HEK293 (cell line): Measurements from ENCODE around the gene IGF1R.

ENCODE experiments used
- SCRT2 ChIP-seq: fragments of 450-650 bp; formaldehyde crosslinking; IDR thresholded peaks from 2 replicates; pipeline ENCODE4 v1.5.1; 2016; ENCODE audit warnings: missing biosample characterization, missing genetic modification characterization
- SP3 ChIP-seq: fragments of 450-650 bp; formaldehyde crosslinking; IDR thresholded peaks from 2 replicates; pipeline ENCODE4 v1.5.1; 2016; ENCODE audit warnings: missing biosample characterization, missing genetic modification characterization
- TCF7L2 ChIP-seq: IDR thresholded peaks from 2 replicates; pipeline ENCODE4 v1.6.1; 2011; ENCODE audit warnings: low read depth, mild to moderate bottlenecking, inconsistent platforms, low read length, moderate library complexity, borderline replicate concordance
- TRIM28 ChIP-seq: IDR thresholded peaks from 2 replicates; pipeline ENCODE4 v1.6.1; 2011; ENCODE audit warnings: low read length, control low read depth, borderline replicate concordance
- ZBTB1 ChIP-seq: fragments of 450-650 bp; formaldehyde crosslinking; IDR thresholded peaks from 2 replicates; pipeline ENCODE4 v1.5.1; 2016; ENCODE audit warnings: missing biosample characterization, missing genetic modification characterization
- ZBTB8A ChIP-seq: fragments of 450-650 bp; formaldehyde crosslinking; IDR thresholded peaks from 2 replicates; pipeline ENCODE4 v1.5.1; 2016; ENCODE audit warnings: missing biosample characterization, missing genetic modification characterization
- ZNF16 ChIP-seq: fragments of 450-650 bp; formaldehyde crosslinking; IDR thresholded peaks from 2 replicates; pipeline ENCODE4 v1.5.1; 2016; ENCODE audit warnings: low read depth, missing biosample characterization, missing genetic modification characterization
- ZNF214 ChIP-seq: fragments of 450-650 bp; formaldehyde crosslinking; IDR thresholded peaks from 2 replicates; pipeline ENCODE4 v1.5.1; 2017; ENCODE audit warnings: missing biosample characterization, mild to moderate bottlenecking, missing genetic modification characterization, borderline replicate concordance
- ZNF239 ChIP-seq: fragments of 450-650 bp; formaldehyde crosslinking; IDR thresholded peaks from 2 replicates; pipeline ENCODE4 v1.5.1; 2016; ENCODE audit warnings: missing biosample characterization, missing genetic modification characterization
- ZNF274 ChIP-seq, 2 experiments: fragments of 200-500 bp in 1 of 2; fragments of 450-650 bp in 1 of 2; sonication (Bioruptor generic) in 1 of 2; formaldehyde crosslinking in 1 of 2; IDR thresholded peaks; 2 replicates each; pipeline versions ENCODE4 v1.5.1 to v1.6.1; 2014 to 2016; ENCODE audit warnings: borderline replicate concordance in 1 of 2, inconsistent platforms in 1 of 2, low read length in 1 of 2, missing biosample characterization in 1 of 2, missing genetic modification characterization in 1 of 2
- ZNF623 ChIP-seq: fragments of 450-650 bp; formaldehyde crosslinking; IDR thresholded peaks from 2 replicates; pipeline ENCODE4 v1.5.1; 2016; ENCODE audit warnings: missing biosample characterization, missing genetic modification characterization
- ZNF664 ChIP-seq: fragments of 450-650 bp; formaldehyde crosslinking; IDR thresholded peaks from 2 replicates; pipeline ENCODE4 v1.5.1; 2016; ENCODE audit warnings: missing biosample characterization, missing genetic modification characterization
- ZNF768 ChIP-seq: fragments of 450-650 bp; formaldehyde crosslinking; IDR thresholded peaks from 2 replicates; pipeline ENCODE4 v1.5.1; 2018; ENCODE audit warnings: missing biosample characterization, mild to moderate bottlenecking, missing genetic modification characterization
- ZNF785 ChIP-seq: fragments of 450-650 bp; formaldehyde crosslinking; IDR thresholded peaks from 2 replicates; pipeline ENCODE4 v1.5.1; 2016; ENCODE audit warnings: missing biosample characterization, missing genetic modification characterization
- ZNF830 ChIP-seq: fragments of 450-650 bp; IDR thresholded peaks from 2 replicates; pipeline ENCODE4 v1.5.0; 2018; ENCODE audit warnings: missing biosample characterization, missing genetic modification characterization, low read depth, mild to moderate bottlenecking, moderate library complexity
- ZNF843 ChIP-seq: fragments of 450-650 bp; formaldehyde crosslinking; IDR thresholded peaks from 2 replicates; pipeline ENCODE4 v1.5.1; 2016; ENCODE audit warnings: missing biosample characterization, missing genetic modification characterization
- ZSCAN23 ChIP-seq: fragments of 450-650 bp; formaldehyde crosslinking; IDR thresholded peaks from 2 replicates; pipeline ENCODE4 v1.5.1; 2016; ENCODE audit warnings: missing biosample characterization, missing genetic modification characterization
- TF ChIP-seq, protein P1 (sequence below): fragments of 450-650 bp; formaldehyde crosslinking; IDR thresholded peaks from 2 replicates; pipeline ENCODE4 v1.5.1; 2016; ENCODE audit warnings: missing biosample characterization, missing genetic modification characterization
- TF ChIP-seq, protein P2 (sequence below): fragments of 450-650 bp; formaldehyde crosslinking; IDR thresholded peaks from 2 replicates; pipeline ENCODE4 v1.5.1; 2017; ENCODE audit warnings: missing biosample characterization, mild to moderate bottlenecking, missing genetic modification characterization, moderate library complexity
- TF ChIP-seq, protein P3 (sequence below): fragments of 450-650 bp; formaldehyde crosslinking; IDR thresholded peaks from 2 replicates; pipeline ENCODE4 v1.5.1; 2016; ENCODE audit warnings: missing biosample characterization, missing genetic modification characterization
- TF ChIP-seq, protein P4 (sequence below): fragments of 450-650 bp; formaldehyde crosslinking; conservative IDR thresholded peaks from 2 replicates; pipeline ENCODE4 v1.5.1; 2016; ENCODE audit warnings: low read depth, missing biosample characterization, missing genetic modification characterization
- TF ChIP-seq, protein P5 (sequence below): fragments of 450-650 bp; formaldehyde crosslinking; IDR thresholded peaks from 2 replicates; pipeline ENCODE4 v1.5.1; 2017; ENCODE audit warnings: missing biosample characterization, missing genetic modification characterization
- TF ChIP-seq, protein P6 (sequence below): fragments of 450-650 bp; formaldehyde crosslinking; IDR thresholded peaks from 2 replicates; pipeline ENCODE4; 2016; ENCODE audit warnings: missing biosample characterization, missing genetic modification characterization
- TF ChIP-seq, protein P7 (sequence below): fragments of 450-650 bp; formaldehyde crosslinking; IDR thresholded peaks from 2 replicates; pipeline ENCODE4 v1.5.1; 2016; ENCODE audit warnings: missing biosample characterization, missing genetic modification characterization

Gene IGF1R

DNA sequence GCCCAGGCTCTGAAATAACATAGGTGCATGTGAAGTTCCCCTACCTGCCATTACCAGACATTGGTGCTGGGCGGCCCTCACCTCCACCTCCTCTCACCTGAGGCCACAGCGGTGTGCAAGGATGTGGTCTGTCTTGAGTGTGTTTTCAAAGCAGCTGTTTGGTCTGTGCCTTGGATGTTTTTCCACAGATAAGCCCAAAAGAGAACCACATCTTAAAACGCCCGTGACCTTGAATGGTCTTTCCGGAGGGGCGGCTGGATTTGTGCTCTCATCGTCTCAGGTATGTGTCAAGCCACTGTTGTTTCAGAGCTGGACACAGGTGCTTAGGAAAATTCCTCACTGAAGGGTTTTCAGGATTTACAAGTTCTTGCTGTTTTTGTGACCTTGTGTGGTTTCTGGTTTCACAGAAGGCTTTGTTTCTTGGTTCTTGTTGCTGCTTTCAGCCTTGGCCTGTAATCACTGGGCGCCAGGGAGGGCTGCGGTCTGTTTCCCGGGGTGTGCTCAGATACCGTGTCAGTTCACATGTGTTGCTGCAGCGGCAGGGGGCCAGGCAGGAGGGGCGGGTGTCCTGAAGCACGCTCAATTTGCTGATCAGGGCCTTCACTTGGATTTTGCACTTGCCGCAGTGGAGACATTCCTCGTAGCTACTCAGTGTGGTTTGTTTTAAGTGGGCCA is 128.4 kb downstream of the IGF1R start (continued):
- TF ChIP-seq, protein P1, sequence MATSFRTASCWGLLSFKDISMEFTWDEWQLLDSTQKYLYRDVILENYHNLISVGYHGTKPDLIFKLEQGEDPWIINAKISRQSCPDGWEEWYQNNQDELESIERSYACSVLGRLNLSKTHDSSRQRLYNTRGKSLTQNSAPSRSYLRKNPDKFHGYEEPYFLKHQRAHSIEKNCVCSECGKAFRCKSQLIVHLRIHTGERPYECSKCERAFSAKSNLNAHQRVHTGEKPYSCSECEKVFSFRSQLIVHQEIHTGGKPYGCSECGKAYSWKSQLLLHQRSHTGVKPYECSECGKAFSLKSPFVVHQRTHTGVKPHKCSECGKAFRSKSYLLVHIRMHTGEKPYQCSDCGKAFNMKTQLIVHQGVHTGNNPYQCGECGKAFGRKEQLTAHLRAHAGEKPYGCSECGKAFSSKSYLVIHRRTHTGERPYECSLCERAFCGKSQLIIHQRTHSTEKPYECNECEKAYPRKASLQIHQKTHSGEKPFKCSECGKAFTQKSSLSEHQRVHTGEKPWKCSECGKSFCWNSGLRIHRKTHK (tag by site-specific recombination) = no peak
- TF ChIP-seq ZNF239 (tag by site-specific recombination) = no peak
- TF ChIP-seq, protein P2, sequence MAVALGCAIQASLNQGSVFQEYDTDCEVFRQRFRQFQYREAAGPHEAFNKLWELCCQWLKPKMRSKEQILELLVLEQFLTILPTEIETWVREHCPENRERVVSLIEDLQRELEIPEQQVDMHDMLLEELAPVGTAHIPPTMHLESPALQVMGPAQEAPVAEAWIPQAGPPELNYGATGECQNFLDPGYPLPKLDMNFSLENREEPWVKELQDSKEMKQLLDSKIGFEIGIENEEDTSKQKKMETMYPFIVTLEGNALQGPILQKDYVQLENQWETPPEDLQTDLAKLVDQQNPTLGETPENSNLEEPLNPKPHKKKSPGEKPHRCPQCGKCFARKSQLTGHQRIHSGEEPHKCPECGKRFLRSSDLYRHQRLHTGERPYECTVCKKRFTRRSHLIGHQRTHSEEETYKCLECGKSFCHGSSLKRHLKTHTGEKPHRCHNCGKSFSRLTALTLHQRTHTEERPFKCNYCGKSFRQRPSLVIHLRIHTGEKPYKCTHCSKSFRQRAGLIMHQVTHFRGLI (tag by site-specific recombination) = no peak
- TF ChIP-seq, protein P3, sequence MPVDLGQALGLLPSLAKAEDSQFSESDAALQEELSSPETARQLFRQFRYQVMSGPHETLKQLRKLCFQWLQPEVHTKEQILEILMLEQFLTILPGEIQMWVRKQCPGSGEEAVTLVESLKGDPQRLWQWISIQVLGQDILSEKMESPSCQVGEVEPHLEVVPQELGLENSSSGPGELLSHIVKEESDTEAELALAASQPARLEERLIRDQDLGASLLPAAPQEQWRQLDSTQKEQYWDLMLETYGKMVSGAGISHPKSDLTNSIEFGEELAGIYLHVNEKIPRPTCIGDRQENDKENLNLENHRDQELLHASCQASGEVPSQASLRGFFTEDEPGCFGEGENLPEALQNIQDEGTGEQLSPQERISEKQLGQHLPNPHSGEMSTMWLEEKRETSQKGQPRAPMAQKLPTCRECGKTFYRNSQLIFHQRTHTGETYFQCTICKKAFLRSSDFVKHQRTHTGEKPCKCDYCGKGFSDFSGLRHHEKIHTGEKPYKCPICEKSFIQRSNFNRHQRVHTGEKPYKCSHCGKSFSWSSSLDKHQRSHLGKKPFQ (tag by site-specific recombination) = peak; percentile 94
- peak; percentile 80 for TF ChIP-seq ZNF843
- TF ChIP-seq, protein P4, sequence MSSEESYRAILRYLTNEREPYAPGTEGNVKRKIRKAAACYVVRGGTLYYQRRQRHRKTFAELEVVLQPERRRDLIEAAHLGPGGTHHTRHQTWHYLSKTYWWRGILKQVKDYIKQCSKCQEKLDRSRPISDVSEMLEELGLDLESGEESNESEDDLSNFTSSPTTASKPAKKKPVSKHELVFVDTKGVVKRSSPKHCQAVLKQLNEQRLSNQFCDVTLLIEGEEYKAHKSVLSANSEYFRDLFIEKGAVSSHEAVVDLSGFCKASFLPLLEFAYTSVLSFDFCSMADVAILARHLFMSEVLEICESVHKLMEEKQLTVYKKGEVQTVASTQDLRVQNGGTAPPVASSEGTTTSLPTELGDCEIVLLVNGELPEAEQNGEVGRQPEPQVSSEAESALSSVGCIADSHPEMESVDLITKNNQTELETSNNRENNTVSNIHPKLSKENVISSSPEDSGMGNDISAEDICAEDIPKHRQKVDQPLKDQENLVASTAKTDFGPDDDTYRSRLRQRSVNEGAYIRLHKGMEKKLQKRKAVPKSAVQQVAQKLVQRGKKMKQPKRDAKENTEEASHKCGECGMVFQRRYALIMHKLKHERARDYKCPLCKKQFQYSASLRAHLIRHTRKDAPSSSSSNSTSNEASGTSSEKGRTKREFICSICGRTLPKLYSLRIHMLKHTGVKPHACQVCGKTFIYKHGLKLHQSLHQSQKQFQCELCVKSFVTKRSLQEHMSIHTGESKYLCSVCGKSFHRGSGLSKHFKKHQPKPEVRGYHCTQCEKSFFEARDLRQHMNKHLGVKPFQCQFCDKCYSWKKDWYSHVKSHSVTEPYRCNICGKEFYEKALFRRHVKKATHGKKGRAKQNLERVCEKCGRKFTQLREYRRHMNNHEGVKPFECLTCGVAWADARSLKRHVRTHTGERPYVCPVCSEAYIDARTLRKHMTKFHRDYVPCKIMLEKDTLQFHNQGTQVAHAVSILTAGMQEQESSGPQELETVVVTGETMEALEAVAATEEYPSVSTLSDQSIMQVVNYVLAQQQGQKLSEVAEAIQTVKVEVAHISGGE (tag by site-specific recombination) = no peak
- TF ChIP-seq ZBTB1 = no peak
- peak; percentile 98 for TF ChIP-seq SCRT2 (tag by site-specific recombination)
- TF ChIP-seq ZNF623 (tag by site-specific recombination) = no peak
- no peak for TF ChIP-seq ZNF785
- TF ChIP-seq SP3 = no peak
- TF ChIP-seq, protein P5, sequence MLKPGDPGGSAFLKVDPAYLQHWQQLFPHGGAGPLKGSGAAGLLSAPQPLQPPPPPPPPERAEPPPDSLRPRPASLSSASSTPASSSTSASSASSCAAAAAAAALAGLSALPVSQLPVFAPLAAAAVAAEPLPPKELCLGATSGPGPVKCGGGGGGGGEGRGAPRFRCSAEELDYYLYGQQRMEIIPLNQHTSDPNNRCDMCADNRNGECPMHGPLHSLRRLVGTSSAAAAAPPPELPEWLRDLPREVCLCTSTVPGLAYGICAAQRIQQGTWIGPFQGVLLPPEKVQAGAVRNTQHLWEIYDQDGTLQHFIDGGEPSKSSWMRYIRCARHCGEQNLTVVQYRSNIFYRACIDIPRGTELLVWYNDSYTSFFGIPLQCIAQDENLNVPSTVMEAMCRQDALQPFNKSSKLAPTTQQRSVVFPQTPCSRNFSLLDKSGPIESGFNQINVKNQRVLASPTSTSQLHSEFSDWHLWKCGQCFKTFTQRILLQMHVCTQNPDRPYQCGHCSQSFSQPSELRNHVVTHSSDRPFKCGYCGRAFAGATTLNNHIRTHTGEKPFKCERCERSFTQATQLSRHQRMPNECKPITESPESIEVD (tag by site-specific recombination) = peak; percentile 87
- TF ChIP-seq ZNF16 (tag by site-specific recombination) = no peak
- TF ChIP-seq, protein P6, sequence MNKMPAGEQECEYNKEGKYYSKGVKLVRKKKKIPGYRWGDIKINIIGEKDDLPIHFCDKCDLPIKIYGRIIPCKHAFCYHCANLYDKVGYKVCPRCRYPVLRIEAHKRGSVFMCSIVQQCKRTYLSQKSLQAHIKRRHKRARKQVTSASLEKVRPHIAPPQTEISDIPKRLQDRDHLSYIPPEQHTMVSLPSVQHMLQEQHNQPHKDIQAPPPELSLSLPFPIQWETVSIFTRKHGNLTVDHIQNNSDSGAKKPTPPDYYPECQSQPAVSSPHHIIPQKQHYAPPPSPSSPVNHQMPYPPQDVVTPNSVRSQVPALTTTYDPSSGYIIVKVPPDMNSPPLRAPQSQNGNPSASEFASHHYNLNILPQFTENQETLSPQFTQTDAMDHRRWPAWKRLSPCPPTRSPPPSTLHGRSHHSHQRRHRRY (tag by site-specific recombination) = no peak
- TF ChIP-seq ZSCAN23 (tag by site-specific recombination) = 0 out of 2 replicates have a peak, but pooled peaks have one; percentile 81
- no peak for TF ChIP-seq ZNF214 (tag by site-specific recombination)
- TF ChIP-seq ZNF768 (tag by site-specific recombination) = no peak
- TF ChIP-seq ZNF830 = no peak
- no peak for TF ChIP-seq ZNF274 (IDR thresholded peaks at IDR 0.05; ENCODE audit: low read length)
- TF ChIP-seq ZNF274 (tag by site-specific recombination; IDR thresholded peaks at IDR 0.05; ENCODE audit: borderline replicate concordance) = no peak
- TF ChIP-seq TCF7L2 = 0 out of 2 replicates have a peak, but pooled peaks have one; percentile 15
- no peak for TF ChIP-seq ZNF664 (tag by site-specific recombination)
- peak; percentile 80 for TF ChIP-seq TRIM28
- TF ChIP-seq, protein P7, sequence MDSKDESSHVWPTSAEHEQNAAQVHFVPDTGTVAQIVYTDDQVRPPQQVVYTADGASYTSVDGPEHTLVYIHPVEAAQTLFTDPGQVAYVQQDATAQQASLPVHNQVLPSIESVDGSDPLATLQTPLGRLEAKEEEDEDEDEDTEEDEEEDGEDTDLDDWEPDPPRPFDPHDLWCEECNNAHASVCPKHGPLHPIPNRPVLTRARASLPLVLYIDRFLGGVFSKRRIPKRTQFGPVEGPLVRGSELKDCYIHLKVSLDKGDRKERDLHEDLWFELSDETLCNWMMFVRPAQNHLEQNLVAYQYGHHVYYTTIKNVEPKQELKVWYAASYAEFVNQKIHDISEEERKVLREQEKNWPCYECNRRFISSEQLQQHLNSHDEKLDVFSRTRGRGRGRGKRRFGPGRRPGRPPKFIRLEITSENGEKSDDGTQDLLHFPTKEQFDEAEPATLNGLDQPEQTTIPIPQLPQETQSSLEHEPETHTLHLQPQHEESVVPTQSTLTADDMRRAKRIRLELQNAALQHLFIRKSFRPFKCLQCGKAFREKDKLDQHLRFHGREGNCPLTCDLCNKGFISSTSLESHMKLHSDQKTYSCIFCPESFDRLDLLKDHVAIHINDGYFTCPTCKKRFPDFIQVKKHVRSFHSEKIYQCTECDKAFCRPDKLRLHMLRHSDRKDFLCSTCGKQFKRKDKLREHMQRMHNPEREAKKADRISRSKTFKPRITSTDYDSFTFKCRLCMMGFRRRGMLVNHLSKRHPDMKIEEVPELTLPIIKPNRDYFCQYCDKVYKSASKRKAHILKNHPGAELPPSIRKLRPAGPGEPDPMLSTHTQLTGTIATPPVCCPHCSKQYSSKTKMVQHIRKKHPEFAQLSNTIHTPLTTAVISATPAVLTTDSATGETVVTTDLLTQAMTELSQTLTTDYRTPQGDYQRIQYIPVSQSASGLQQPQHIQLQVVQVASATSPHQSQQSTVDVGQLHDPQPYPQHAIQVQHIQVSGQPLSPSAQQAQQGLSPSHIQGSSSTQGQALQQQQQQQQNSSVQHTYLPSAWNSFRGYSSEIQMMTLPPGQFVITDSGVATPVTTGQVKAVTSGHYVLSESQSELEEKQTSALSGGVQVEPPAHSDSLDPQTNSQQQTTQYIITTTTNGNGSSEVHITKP = peak; percentile 43
- TF ChIP-seq ZBTB8A = peak; percentile 98
